GM12873 (cell line): ENCODE measurements around the gene TTC6.

Experiments used
- CTCF ChIP-seq: IDR thresholded peaks from 2 replicates; pipeline ENCODE4 v1.5.1; 2012; ENCODE audit warnings: low read depth, mild to moderate bottlenecking, moderate library complexity, low read length, control low read depth; ENCODE audit not compliant: insufficient read depth; ENCODE audit errors: missing control alignments

The TTC6 gene

GRCh38 chr14:37600880-37601741, 5.7 kb downstream of the TTC6 start:
- TF ChIP-seq CTCF, result no peak

- TF ChIP-seq CTCF, result no peak
Measured at GRCh38 chr14:37601865-37602264, 6.4 kb downstream of the TTC6 start.

GRCh38 chr14:37602605-37603453, 7.4 kb downstream of the TTC6 start:
- no peak for TF ChIP-seq CTCF

GRCh38 chr14:37603688-37604251, 8.3 kb downstream of the TTC6 start:
- no peak for TF ChIP-seq CTCF

GRCh38 chr14:37606678-37607077, 11.2 kb downstream of the TTC6 start:
- no peak for TF ChIP-seq CTCF

GRCh38 chr14:37608649-37609048, 13.2 kb downstream of the TTC6 start:
- no peak for TF ChIP-seq CTCF
